NCI-H2029 treated with DMSO at 0.1 percent for 48 hours (cell line): Measurements from ENCODE around the gene KDM4B.

Source experiments
- DNase-seq: peaks from one replicate; lab custom pipeline; 2025; lab: John Stamatoyannopoulos, UW

KDM4B gene

DNA sequence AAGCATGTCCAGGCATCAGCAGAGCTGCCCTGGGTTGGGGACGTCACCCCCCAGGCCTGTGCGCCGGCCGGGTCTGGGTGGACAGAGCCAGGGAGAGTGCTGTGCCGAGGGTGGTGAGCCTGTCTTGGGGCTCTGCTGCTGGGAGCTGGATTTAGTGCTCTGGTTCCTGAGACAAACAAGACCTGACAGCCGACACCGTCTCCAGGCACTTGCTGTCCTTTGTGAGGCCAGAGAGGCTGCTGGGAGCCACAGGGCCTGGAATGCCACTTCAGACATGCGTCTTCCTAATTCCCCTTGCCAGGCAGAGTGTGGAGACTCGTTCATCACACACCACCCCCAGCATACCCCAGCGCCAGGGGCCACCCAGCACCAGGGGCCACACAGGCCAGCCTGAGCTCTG lies 165.8 kb downstream of the KDM4B start:
- DNase-seq: no peak

DNA sequence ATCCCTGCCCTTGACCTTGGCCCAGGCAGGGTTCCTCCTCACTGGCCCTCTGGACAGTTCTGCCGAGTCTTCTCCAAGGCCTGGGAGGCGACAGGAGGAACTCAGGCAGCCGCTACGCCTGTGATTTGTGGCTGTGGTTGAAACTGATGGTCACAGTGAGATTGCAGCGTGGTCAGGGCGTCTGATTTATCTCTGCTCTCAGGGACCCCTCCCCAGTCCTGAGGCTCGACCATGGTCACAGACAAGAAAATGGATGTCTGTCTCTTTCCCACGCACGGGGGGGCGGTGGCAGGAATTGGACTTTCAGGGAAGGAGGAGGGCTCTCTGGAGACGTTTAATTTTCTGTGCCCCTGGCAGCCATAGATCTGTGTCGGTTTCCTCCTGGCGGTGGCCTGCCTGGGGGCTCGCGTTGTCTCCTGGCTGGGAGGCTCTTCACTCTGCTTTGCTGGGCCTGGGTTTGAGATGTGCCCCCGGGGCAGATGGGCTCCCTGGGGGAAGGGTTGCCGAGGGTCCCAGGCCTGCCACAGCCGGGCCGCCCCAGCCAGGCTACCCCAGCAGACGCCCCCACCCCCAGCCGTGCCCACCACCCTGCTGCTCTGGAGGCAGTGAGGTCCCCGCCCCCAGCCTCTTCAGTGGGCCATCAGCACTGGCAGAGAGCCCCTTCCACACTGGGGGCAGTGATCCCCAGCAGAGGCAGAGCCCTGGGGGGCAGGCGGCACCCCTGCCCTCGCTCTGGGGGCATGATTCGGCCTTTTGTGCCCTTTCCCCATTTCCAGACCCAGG lies 167.4 kb downstream of the KDM4B start:
- no peak for DNase-seq

DNA sequence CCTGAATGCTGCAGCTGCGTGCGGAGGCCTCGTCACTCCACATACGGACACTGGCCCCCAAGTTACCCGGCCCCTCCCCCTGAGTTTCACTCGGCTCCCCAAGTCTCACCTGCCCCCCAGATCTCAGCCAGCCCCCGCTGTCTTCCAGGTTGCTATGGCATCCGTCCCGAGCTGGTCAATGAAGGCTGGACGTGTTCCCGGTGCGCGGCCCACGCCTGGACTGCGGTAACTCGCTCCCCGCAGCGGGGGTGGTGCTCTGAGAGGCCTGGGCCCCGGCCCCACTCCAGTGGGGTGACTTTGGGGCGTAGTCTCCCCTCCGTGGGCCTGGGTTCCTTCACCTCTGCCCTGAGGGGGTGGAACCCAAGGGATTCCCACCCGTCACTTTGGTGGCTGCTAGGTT lies 168.2 kb downstream of the KDM4B start:
- no peak for DNase-seq

DNA sequence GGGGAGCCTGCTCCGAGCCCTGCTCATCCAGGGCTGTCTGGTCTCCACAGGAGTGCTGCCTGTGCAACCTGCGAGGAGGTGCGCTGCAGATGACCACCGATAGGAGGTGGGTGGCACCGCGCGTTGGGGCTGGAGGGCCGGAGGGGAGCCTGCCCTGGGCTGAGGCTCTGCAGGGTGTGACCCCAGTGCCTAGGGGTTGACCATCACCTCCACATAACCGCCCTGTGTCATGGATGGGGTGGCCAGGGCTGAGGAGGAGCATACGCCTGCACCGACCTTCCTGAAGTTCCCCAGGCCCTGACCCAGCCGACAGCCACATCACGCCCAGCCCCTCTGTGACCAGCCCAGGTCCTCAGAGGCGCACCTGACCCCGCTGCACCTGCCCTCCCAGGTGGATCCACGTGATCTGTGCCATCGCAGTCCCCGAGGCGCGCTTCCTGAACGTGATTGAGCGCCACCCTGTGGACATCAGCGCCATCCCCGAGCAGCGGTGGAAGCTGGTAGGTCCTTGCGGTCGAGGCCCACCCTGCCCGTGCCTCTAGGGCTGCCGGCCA lies 168.7 kb downstream of the KDM4B start:
- no peak for DNase-seq

DNA sequence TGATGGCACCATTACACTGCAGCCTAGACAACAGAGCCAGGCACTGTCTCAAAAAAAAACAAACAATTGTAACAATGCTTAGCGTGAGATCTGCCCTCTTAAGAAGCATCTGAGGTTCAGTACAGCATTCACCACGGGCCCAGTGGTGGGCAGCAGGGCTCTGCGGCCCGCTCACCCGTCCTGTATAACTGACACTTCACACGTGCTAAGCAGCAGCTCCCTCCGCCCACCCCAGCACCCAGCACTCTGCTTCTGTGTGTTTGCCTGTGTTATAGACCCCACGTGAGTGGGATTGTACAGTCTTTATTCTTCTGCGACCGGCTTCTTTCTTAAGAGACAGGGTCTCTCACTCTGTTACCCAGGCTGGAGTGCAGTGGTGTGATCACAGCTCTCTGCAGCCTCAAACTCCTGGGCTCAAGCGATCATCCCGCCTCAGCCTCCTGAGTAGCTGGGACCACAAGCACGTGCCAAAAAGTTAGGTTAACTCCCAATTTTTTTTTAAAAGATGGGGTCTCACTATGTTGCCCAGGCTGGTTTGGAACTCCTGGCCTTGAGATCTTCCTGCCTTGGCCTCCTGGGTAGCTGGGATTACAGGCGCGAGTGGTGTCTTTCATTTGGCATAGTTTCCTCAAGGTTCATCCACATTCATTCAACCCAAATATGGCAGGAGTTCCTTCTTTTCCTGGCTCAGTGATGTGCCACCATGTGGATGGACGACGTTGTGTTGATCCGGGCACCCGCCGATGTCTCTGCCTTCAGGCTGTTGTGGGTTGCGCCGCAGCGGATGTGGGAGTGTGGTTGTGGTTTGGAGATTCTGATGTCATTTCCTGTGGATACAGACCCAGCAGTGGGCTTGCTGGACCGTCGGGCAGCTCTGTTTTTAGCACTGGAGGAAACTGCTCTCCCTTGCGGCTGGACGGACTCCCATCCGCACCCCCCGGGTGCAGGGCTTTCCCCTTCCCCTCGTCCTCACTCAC lies 170.0 kb downstream of the KDM4B start:
- DNase-seq: no peak

DNA sequence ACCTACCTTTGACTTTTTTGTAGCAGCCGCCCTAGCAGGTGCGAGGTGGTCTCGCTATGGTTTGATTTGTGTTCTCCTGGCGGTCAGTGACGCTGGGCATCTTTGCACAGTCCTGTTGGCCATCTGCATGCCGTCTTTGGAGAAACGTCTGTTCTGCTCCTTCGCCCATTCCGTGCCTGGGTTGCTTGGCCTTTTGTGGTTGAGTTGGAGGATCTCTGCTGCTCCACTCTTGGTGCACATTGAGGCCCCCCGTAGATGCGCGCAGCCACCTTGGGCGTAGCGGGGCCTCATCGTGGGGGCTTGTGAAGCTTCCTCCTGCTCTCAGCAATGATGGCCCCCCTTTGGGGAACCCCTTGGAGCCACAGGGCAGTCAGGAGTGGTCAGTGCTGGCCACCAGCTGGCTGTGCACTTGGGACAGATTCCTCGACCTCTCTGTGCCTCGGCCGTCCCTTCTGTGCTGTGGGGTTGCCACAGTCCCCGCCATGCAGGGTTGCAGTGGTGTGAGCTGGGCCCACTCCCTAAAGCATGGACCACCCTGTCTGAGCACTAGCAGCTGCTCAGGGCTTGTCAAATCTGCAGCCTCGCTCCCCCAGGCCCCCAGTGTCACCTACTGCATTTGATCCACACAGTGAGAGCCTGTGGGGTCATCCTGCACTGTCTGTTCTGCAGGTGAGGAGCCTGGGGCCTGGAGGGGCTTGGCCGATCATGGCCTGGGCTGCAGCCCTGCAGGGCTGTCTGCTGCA lies 170.8 kb downstream of the KDM4B start:
- DNase-seq: no peak

DNA sequence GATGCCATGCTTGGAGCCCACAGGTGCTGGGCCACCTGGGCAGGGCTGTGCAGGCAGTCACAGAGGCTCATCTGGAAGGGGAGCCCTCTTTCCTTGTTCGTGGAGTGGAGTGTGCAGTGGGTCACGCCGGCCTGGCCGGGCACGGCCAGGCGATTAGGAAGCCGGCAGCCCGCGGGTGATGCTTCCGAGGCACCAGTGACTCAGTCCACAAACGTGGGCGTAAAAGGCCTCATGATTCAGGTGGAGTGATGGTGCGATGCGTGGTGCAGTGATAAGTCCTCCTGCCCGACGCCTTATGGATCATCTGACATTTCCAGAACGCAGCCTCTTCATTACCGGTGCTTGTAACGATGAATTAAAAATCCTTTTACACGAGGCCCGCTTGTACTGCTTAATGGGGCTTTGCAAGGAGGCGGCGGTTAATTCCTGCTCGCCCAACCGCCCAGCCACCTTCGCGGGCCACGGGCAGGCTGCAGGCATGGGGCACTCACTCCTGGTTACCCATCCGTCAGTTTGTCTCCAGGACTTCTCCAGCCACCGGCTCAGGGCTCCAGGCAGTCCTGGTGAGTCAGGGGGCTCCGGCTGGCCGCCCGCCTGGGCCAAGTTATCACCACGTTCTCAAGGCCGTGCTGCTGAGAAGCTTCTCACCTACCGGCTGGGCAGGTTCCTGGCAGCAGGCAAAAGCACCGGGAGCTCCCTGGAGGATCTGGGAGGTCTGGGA lies 172.4 kb downstream of the KDM4B start:
- DNase-seq: no peak

DNA sequence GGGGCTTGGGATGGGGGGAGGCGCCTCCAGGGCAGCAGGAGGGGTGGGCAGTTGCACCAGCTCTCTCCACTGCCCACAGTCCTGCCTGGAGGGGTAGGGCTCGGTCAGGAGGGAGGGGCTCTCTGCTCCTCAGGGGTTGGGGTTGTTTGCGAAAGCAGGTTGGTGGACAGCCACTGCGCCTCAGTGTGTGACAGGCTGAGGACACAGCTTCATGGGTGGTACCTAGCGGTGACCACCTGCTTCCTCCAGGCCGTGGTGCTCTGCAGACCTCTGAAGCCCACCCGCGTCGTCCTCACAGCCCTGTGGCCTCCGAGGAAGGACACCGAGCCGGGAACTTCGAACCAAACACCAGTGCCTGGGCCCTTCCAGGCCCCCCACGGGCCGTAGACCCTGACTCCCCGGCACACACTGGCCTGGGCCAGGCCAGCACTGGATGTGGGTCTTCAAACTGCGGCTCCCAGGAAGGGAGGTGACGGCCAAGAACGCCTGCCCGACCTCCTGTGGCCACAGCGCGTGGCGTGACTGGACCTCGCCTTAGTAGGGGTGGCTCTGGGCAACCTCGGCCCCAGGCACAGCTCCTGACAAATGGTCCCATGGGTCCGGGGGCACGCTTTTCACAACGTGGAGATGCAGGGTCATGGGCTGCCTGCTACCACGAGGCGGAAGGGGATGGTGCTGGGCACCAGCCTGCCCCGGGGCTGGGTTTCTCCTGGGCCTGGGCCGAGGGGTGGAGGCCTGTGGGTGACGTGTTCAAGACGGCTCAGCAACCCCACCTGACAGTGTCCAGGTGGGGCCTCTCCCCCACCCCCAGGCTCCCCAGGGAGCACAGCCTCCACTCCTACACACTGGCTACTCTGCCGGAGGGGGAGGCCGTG lies 173.2 kb downstream of the KDM4B start:
- DNase-seq: no peak

DNA sequence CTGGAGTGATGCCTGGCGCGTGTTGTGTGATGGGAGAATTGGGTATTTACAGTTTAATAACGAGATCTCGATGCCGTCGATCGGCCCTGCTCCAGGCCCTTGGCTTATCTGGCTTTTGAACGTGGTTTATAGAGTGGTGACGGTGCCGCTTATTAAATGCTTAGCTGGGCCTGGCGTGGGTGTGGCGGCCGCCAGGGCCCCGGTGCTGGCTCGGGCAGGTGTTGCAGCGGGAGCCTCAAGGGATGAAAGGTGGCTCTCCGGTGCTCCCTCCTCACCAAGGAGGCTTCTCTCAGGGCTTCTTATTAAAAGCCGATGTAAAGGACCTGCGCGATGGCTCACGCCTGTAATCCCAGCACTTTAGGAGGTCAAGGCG lies 173.8 kb downstream of the KDM4B start:
- no peak for DNase-seq

DNA sequence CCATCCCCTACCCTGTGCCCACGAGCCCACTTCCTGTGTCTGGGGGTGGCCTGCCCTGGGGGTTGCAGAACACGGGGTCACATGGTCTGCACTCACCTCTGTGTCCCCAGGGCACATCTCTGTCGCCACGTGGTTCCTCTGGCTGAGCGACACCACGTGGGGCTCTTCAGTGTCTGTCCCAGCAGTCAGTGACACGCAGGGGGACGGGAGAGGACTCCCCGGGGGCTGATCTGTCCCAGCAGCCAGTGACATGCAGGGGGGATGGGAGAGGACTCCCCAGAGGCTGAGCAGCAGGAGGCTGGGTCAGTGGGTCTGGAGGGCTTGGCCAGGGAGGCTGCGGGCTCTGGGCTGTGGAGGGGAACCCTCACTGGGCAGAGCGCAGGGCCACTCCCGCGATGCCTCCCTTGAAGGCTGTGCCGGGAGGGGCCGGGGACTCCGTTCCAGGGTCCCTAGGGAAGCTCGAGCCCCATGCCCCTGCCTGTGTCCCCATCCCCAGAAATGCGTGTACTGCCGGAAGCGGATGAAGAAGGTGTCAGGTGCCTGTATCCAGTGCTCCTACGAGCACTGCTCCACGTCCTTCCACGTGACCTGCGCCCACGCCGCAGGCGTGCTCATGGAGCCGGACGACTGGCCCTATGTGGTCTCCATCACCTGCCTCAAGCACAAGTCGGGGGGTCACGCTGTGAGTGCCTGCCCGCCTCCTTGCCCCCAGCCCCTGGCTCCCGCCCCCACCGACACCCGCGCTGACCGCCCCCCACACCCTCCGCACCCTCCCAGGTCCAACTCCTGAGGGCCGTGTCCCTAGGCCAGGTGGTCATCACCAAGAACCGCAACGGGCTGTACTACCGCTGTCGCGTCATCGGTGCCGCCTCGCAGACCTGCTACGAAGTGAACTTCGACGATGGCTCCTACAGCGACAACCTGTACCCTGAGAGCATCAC lies 174.8 kb downstream of the KDM4B start:
- no peak for DNase-seq

DNA sequence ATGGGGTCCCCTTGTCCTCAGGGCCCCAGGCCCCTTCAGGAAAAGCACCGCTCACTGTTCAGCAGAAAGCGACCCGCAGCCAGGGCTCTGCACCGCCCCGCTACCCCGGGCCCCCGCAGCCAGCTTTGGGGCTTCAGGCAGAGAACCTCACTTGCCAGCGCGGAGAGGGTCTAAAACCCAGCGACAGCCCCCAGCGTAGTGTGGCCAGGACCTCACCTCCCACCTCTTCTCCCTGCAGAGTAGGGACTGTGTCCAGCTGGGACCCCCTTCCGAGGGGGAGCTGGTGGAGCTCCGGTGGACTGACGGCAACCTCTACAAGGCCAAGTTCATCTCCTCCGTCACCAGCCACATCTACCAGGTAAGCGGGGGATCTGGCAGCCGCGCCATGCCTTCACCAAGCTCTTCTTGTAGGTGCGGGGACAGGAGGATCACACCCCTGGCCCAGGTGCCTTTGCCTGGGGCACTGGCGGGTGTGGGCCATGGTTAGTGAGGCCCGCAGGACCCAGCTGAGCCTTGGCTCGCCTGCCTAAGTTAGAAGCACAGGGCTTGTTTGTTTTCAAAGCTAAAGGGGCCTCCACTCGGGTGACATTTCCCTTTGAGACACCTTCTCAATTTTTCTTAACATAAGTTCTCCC lies 175.7 kb downstream of the KDM4B start:
- no peak for DNase-seq

DNA sequence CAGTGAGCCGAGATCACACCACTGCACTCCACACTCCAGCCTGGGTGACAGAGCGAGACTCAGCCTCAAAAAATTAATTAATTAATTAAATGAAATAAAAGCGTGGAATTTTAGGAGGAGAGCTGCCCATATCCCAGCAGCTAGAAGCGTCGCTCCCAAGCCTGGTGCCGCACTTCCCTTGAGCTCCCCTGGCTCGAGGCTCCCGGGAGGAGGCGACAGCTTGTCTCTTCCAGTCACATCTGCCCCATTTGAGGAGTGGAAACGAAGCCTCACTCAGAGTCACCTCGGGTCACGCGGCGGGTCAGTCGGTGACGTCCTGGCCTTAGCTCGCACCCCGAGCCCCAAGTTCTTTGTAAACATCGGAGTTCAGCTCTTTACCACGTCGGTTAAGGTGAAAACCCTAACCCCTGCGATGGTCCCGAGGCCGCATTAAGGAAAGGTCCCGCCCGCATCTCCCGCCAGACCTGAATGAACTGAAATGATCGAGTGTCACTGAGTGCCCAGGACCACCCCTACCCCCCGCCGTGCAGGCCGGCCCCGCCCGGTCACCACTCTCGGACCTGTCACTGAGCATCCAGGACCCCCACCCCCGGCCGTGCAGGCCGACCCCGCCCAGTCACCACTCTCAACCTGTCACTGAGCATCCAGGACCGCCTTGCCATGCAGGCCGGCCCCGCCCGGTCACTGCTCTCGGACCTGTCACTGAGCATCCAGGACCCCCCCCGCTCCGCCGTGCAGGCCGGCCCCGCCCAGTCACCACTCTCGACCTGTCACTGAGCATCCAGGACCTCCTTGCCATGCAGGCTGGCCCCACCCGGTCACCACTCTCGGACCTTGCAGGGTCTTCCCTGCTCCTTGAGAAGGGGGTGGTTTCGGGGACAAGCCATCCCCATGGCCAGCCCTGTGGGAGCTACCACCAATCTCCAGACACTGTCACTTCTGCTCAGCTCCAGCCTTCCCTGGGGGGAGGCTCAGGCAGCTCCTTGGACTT lies 176.9 kb downstream of the KDM4B start:
- no peak for DNase-seq

DNA sequence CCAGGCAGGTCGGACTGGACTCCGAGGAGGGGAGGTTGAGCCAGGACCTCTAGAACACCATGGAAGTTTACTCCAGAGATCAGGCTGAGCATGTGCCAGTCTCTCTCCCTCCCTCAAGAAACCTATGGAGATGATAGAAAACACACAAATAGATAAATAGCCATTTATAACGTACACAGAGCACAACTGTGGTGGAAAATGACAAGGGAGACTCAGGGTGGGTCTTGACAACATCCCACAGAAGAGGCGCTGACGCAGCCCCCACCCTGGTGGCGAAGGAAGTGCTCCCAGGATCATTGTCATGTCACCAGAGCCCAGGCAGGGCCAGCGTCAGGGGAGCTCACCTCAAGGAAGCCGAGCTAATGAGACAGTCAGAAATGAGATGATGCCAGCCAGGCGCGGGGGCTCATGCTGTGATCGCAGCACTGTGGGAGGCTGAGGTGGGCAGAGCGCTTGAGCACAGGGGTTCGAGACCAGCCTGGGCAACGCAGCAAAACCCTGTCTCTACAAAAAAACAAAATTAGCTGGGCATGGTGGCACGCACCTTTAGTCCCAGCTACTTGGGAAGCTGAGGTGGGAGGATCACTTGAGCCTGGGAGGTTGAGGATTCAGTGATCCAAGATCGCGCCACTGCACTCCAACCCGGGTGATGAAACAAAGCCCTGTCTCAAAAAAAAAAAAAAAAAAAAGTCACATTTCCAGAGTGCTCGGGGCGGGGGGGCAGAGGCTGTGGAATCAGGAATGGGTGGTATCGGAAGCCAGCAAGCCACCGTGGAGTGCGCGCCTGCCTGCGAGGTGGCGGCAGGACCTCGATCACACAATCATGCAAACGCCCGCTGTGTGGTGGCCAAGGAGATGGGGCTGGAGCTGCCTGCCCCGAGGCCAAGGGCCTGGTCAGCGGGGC lies 178.4 kb downstream of the KDM4B start:
- no peak for DNase-seq

DNA sequence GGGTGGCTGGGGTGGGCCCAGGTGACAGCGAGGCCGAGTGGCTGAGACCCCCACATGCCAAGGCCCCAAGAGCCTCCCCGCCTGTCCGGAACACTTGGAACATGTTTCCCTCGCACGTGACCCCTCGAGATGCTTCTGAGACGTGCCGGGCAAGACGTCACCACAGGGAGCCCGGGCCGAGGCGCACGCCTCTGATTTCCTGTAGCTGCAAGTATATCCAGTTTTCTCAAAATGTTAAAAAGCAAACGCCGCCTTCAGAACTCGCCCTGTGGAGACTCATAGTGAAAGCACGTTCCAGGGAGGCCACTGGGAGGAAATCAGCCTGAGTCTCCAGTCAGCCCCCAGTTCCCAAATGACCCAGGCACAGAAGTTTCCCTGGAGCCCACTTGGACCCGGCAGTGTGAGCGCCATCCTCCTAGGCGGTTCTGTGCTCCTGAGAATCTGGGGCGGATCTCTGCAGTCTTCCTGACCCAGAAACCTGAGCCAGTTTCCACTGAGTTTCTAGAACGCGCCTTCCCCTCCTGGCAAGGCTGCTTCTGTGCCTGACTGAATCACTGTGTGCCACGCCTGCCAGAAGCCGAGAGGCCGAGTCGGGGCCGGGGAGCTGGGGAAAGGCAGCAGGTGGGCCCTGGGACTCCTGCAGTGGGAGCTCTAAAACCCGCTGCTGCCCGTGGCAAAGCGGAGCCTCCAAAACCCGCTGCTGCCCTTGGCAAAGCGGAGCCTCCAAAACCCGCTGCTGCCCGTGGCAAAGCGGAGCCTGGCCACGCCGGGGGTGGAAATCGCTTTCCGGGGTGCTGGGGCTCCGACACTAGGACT lies 179.3 kb downstream of the KDM4B start:
- DNase-seq: no peak

DNA sequence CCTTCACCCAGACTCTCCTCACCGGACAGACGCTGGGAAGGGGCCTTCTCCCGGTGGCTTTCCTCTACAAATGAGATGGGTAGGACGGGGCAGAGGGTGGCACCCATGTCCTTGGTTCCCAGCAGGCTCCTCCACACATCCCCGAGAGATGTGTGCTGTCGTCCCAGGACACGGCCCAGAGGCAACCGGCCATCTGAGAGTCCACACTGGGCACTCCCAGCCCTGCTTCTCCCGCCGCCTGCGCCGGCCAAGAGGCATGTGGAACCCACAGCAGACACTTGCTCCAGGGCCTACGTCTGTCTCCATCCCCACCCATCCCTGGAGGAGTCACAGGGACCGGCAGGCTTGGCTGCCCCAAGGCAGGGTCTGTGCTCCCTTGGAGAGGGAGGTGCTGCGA lies 179.9 kb downstream of the KDM4B start:
- DNase-seq: no peak

DNA sequence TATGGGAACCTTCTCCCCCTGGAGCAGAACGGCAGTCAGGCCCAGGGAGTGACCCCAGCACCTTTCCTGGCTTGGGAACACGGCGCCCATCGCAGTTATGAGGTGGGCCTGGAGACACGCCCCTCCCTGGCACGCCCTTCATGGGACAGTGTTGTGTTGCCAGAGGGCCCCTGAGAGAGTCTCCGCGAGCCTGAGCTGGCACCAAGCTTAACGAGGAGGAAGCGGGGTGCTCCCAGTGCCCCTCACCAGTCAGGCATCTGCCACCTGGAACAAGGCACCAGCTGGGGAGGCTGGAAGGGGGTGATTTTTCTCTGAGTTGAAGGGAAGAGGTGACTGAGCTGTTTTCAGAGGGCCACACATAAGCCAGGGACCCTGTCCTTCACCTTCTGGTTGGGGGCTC lies 180.6 kb downstream of the KDM4B start:
- DNase-seq: no peak
